Amygdala (tissue), 56 donors: ENCODE data around the gene COL7A1.
"Not testable (repeated sequence)": the region's sequence is repeated elsewhere in the genome, so short reads cannot be mapped to it uniquely, and the experiment has no call there.

Source experiments
- DNase-seq, 56 donors: peaks; one replicate each; lab custom pipeline; 2025; lab: John Stamatoyannopoulos, UW

COL7A1 gene

DNA sequence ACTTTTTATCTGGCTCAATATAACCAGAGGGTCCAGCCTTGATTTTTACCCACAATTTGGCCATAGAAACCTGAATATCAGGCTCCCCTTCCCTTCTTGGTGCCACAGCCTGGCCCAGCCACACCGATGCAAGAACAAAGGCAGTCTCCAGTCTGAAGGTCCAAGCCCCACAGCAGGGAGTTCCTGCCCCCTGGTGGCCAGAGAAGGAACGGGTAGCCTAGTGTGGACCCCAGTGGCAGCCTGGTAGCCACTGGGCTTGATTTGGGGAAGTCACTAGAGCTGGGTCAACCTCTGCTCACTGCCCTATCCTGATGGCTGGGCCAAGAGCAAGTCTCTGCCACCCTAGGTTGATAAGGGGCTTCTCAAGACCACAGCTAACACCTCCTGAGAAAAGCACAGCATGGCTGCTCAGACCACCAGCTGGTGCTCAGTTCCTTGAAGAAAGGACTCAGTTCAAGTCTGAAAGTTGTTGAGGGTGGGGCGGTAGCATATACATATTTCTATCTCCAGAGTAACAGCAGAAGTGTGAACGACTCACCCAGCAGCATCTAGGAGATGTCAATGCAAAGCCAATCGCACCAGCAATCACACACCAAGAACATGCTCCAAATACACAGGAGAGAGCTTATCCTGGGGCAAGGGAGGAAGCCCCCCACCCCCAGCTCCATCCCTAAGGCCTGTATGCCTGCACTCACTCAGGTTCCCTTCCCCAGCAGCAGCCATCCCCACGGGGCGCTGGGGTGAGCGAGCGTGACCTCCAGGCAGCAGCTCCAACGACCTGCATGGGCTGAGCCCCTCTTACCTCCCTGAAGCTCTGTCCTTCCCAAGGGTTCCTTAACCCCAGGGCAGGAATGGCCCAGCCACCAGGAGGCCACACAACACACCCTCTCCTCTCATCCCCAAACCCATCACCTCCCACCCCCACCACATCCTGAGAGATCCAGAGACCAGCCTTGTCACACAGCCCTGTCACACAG, 46.1 kb downstream of the COL7A1 start:
- peak in 55 of 56 donors; percentile 20 to 93 (median 68) for DNase-seq

DNA sequence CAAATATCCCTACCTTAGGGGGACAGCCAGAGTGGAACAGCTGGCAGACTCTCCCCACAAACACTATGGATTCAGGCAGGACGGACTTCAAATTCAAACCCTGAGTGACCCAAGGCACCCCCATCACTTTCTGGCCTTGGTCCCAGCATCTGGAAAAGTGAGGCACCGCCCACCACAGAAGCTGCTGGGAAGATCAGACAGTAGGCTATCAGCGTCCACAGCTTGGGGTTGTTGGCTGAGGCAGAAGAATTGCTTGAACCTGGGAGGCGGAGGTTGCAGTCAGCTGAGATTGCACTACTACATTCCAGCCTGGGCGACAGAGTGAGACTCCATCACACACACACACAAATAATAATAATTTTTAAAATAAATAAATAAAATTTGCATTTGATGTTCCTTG, 47.0 kb downstream of the COL7A1 start:
- no peak for DNase-seq

DNA sequence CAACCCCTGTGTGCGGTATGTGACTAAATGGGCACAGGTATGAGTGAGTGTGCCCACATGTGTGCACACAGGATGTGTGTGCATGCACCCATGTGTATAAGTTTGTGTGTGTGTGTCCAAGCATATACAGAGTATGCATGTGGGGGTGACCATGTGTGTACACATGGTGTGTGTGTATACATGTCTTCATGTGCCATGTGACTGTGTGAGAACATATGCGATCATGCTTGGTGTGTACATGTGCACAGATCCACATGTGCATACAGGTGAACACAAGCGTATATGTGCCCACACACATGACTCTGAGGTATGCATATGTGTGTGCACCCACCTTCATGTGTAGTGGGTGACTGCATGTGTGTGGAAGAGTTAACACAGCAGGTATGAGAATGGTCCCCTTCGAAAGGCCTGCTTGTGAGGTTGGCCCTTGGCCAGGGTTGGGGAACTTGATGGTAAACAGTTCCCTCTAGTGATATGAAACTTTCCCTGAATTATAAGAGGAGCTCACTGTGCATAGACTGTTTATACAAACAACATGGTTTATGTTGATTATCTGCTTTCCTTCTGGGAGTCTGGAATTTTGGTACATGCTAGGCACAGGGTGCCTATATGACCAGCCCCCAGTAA, 48.8 kb downstream of the COL7A1 start:
- DNase-seq: peak in 12 of 56 donors; percentile 13 to 53 (median 22)

DNA sequence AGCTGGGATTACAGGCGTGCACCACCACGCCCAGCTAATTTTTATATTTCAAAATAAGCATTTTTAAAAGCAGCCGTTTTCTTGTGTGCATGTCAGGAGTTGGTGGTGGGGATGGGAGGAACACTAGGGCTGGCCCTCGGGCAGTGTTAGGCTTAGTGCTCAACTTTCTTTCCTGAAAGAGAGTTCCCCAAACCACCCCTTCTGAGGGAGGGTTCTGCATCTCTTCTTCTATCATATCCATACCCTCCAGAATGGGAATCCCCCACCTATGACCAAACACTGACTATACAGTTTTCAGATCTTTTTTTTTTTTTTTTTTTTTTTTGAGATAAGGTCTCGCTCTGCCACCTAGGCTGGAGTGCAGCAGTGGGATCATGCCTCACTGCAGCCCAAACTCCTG, 51.0 kb downstream of the COL7A1 start:
- no peak for DNase-seq

DNA sequence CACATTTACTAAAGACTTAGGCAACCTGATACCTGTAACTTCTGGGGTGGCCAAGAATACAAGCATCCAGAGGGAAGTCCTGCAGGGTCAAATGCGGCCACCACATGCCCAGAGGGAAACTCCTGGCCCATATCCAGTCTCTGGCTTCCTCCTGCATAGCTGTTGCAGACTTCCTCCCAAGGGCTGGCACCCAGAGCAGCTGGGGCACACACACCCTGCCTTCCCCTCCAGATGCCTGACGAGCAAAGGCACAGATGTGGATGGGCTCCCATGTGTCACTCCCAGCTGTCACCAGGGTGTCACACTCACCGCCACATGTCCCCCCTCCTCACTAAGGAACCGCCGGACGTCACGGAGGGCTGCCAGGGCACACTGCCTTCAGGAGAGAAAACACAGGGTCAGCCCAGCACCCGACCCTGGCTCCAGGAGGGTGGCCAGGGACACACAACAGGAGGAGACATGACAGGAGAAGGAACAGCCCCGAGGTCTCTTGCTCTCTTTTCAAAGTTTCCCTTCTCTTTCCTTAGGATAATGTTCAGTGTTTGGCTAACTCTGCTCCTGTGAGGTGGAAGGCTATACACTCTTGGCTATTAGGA, 51.8 kb downstream of the COL7A1 start:
- peak in 12 of 56 donors; percentile 7 to 39 (median 20) for DNase-seq

DNA sequence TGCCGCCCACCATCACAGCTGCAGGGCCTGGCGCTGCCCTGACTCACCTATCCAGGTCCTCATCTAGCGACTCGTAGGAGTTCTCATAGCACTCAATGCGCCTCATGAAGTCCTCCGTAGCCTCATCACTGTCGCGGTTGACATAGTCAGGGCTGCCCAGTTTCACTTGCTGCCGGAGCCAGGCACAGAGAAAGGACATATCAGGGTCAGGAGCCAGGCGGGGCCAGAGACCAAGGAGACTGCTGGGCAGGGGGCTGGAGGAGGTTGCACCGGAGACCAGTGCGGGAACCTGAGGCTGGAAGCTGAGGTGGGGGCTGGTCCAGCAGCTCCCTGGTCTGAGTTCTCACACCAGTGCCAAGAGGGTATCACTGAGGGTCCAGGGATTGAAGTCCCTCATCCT, 56.7 kb downstream of the COL7A1 start:
- DNase-seq: no peak

DNA sequence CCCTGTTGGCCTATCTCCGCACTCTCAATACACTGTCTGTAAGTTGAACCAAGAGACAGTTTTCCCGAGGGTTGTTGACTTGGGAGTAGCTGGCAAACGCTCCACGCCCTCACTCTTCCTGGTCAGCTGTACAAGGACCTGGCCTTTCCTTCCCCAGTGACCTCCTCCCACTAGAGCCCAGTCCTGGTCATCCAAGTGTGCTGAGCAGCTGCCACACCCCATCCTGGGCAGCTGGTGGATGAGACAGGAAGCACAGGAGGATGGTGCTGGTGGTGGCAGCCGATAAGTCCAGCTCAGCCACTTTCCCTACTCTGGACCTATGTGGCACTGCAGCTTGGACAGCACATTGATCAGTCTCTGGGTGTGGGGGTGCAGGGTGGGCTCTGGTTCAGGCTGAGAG, 58.3 kb downstream of the COL7A1 start:
- DNase-seq: no peak

DNA sequence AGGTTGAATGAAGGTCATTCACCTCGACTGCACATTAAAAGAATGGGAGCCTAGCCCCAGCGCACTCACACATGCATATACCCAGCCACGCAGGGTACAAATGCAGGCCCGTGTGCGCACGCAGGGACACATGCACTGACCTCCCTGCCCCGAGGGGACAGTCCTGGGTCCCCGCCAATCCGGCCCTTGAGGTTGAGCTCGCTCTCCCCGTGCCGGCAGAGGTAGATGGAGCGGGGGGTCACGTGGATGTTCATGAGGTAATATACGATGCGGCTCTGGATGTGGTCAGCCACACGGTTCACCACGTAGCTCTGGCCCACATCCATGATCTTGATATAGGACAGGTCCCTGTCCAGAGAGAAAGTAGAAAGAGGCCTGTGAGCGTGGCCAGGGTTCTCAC, 59.0 kb downstream of the COL7A1 start:
- DNase-seq: no peak

DNA sequence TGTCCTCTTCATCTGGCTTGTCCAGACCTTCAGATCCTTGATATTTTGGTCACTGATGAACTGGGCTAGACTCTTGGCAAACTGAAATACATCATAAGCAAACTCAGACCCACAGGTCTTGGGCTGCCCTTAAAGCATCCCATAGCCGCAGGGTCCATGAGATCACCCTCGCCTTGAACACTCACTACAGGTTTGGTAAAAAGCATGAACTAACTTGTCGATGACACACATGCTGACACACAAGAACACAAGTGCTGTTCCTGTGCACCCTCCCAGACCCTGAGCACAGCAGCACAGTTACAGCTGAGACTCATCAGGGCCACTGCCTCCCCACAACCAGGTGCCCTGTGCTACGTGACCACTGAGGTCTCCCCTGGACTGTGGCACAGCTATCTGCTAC, 59.6 kb downstream of the COL7A1 start:
- no peak for DNase-seq

DNA sequence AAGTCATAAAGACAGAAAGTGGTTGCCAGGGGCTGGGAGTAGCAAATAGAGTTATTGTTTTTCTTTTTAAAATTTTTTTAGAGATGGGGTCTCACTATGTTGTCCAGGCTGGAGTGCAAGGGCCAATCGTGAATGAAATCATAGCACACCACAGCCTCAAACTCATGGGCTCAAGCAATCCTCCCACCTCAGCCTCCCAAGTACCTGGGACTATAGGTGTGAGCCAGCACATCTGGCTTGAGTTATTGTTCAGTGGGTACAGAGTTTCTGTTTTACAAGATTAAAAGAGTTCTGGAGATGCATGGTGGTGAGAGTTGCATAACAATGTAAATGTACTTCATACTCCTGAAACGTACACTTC, 62.2 kb downstream of the COL7A1 start:
- DNase-seq: no peak

DNA sequence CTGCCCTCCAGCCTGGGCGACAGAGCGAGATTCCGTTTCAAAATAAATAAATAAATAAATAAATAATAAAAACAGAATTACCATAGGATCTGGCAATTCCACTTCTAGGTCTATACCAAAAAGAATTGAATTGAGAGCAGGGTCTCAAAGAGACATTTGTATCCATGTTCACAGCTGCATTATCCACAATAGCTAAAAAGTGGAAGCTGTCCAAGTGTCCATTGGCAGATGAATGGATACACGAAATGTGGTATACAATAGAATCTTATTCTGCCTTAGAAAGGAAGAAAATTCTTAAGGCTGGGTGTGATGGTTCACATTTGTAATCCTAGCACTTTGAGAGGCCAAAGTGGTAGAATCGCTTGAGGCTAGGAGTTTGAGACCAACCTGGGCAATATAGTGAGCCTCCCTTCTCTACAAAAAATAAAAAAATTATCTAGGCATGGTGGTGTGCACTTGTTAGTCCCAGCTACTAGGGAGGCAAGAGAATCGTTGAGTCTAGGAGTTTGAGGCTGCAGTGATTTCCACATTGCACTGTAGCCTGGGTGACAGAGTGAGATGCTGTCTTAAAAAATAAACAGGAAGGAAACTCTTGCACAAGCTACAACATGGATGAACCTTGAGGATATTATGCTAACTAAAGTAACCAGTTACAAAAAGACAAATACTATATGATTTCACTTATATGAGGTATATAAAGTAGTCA, 62.7 kb downstream of the COL7A1 start:
- peak in 15 of 56 donors; percentile 10 to 68 (median 26) for DNase-seq

DNA sequence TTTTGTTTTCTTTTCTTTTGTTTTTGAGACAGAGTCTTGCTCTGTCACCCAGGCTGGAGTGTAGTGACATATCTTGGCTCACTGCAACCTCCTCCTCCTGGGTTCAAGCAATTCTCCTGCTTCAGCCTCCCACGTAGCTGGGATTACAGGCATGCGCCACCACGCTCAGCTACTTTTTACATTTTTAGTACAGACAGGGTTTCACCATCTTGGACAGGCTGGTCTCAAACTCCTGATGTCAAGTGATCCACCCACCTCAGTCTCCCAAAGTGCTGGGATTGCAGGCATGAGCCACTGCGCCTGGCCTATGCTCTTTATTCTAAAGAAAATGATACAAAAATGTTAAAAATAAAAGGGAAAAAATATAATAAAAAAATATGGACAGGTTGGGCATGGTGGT, 64.4 kb downstream of the COL7A1 start:
- DNase-seq: not testable (repeated sequence)

DNA sequence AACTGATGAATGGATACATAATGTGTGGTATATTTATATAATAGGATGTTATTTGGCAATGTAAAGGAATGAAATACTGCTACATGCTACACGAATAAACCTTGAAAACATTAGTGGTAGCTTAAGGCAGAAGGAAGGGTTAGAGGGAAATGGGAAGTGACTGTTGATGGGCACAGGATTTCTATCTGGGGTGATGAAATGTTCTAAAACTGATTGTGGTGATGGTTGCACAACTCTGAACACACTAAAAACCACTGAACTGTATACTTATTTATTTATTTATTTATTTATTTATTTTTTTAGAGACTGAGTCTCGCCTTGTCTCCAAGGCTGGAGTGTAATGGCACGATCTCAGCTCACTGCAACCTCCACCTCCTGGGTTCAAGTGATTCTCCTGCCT, 66.4 kb downstream of the COL7A1 start:
- DNase-seq: no peak

DNA sequence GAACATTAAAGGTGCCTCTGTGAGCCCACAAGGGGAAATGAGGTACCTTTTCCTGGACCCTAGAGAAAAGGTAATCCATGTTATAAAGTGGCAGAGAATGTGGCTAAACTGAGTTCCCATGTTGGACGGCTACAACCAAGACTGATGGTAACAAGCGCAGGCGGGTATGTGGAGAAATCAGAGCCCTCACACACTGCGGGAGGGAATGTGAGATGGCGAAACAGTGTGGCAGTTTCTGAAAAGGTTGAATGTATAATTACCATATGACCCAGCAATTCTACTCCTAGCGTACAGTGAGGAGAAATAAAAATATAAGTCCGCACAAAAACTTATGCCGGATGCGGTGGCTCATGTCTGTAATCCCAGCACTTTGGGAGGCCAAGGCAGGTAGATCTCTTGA, 67.1 kb downstream of the COL7A1 start:
- no peak for DNase-seq

DNA sequence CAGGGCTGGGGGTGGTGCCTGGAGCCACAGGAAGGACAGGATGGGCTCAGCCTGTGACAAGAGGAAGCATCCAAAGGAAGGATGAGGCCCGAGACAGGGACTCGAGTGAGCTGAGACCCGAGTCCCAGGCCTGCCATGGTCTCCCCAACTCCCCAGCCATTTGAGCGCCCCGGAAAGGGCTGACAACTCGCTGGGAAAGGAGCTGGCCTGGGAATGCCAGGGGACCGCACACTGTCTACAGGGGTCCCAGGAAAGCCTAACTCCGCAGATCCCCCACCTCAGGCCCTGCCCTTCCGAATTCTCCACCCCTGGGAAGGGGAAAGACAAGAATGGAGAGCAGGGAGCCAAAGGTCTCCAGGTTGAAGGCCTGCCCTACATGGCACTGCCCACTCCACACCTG, 70.2 kb downstream of the COL7A1 start:
- DNase-seq: no peak

DNA sequence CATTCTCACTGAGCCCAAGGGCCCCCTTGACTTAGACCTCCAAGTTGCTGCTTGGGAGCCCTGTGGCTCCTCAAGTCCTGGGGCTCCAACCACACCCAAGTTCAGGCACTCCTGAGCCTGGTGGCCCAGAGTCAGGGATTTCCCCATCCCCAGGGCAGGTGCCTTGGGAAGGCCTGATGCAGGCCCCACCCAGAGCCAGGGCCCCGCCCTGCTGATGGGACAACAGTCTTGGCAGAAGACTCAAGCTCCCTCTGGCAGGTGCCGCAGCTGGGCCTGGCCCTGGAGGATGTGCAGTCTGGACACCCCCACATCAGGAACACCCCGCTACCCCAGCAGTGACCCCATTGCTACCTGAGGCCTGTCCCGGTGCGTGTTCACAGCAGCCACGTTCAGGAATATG, 73.5 kb downstream of the COL7A1 start:
- DNase-seq: no peak

DNA sequence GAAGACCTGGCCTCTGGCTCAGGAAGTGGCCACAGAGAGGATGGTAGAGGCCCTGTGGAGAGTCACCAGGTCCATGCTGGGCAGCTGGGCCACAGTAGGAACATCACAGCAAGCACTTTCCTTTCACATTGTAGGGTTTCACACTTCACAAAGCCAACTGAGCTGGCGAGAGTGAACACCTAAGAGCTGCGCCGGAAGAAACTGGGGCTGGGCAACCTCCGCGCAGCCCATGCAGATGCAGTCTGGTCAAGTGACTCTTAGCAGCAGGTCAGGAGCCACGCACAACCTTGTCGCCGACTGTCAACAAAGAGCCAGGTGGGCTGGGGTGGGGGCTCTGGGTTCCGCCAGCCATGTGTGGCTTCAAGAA, 75.9 kb downstream of the COL7A1 start:
- DNase-seq: no peak

DNA sequence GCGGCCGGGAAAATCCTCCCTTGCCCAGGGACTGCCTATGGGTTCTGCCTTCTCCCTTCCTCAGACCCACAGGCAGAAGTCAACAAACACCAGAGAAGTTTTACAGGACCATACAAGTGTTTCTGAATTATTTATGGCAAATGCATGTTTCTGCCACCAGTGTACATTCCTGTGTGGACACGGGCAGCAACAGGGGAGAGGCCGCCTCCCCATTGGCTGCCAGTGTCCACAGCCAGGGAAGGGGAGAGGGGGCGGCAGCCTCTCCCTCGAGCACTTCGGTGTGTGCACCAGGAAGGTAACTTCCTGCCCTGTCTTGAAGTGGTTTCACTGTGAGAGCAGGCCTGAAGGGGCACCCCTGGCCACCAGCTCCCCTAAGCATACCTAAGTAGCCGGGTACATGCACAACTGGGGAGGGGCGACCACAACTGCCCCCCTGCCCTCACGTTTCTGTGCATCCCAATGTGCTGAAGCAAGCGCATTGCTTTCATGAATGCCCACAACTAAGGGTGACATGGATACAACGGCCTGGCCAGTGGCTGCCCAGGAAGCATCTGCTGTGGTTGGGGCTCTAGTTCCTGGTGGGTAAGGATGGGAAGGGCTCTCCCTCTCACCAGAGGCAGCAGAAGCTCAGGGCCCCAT, 76.4 kb downstream of the COL7A1 start:
- no peak for DNase-seq

DNA sequence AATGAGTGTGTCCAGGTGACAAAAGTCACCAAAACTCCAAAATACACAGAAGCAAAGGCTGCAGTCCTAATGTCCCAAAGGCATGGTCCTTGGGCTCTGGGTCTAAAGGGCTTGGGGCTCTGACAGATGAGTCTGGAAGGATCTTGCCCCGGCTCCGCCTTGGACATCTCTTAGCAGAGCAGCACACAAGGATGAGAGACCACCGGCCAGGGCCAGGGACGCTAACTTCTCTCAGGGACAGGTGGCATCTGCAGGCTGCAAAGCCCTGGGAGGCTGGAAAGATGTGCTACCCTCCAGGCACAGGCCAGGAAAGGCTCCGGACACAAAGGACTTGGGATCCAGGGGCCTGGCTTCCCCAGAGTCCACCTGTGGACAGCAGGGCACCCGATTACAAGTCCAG, 77.1 kb downstream of the COL7A1 start:
- no peak for DNase-seq

DNA sequence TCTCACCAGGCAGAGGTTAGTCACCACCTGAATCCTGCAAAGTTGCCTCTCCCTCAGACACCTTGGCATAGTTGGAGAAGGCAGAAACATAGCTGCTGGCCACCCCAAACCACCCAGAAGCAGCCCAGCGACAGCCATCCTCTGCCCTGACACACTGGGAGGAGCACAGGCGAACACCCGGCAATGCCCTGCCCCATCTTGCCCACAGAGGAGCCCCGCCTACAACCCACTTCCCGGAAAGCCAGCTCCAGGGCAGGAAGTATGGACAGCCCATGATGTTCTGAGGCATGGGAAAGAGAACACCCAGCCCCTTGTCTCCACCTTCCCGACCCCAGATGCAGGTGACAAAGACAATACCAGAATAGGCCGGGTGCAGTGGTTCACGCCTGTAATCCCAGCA, 78.6 kb downstream of the COL7A1 start:
- DNase-seq: no peak
